Dedifferentiated amniotic fluid mesenchymal stem cell (primary cell): ENCODE results near the gene PKNOX2.

Source experiments
- DNase-seq: peaks from one replicate; pipeline ENCODE4 v3.0.0-alpha.2; 2016; ENCODE audit errors: extremely low spot score

Gene PKNOX2

DNA sequence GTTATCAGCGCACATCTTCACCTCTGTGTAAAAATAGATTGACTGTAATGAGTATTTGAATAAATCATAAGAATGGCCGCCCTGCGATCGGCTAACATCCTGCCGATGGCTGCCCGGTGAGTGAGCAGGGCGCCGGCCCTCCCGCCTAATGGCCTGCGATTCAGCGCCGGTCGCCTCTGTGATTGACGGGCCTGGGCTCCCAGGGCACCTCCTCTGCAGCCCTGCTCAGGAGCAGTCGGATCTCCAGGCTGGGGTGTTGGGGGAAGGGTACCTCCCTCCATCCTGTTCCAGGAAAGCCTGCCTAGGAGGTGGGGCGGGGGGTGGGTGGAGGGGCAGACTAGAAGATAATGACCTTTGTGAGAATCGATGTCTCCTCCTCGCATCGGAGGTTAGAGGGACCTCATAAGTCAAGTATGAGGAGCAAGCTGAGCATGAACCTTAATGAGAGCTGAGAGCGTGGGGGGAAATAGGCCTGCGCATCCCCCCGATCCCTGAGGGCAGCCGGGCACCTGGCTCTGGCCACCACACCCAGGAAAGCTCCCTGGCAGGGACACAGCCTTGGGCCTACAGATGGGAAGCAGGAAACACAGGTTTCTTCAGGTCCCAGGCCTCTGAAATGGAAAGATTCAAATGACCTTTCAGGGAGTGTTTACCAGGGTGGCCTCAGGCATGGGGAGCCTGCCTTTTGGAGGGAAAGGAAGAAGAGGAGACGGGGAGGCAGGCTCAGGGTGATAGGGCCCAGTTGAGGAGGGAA is 71.7 kb downstream of the PKNOX2 start:
- DNase-seq = no peak

GRCh38 chr11:125239585-125240560 is 75.3 kb downstream of the PKNOX2 start:
- no peak for DNase-seq

DNA sequence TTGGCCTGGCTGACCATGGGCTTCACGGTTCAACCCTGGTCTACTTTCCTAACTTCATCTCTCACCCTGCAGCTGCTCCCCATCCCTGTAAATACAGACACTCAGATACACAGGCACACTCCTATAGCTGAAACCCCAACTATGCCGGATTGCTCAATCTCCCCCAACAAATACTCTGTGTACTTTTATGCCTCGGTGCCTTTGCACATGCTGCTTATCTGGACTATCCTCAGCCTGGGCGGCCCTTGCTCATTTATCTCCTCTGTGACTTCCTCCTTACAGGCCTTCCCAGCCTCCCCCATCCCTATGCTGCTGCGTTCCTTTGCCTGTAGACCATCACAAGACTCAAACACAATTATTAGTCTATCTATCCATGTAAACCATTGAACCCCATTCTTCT is 76.6 kb downstream of the PKNOX2 start:
- no peak for DNase-seq

GRCh38 chr11:125242141-125242775 is 77.7 kb downstream of the PKNOX2 start:
- no peak for DNase-seq

DNA sequence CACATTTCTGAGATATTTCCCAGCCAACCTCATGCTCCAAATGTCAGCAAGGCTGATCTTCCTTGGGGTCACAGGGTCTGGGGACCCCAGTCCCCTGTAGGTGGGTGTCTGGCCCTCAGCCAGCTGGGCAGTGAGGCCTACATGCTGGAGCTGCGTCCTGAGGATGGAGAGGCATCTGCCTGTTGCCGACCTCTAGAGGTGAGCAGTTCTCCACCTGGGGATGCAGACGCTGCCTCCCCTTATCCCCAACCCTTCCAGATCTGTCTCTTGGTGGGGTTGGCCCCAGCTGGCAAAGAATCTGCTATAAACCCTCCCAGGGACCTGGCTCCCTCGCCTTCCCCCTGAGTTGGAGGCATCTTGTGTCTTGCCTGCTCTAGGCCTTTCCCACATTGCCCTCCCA is 79.6 kb downstream of the PKNOX2 start:
- no peak for DNase-seq

- no peak for DNase-seq
Observed at GRCh38 chr11:125245299-125245698, 80.7 kb downstream of the PKNOX2 start.

- DNase-seq = no peak
Observed at GRCh38 chr11:125247431-125247830, 82.9 kb downstream of the PKNOX2 start.

- no peak for DNase-seq
Observed at GRCh38 chr11:125250318-125251213, 86.0 kb downstream of the PKNOX2 start.

GRCh38 chr11:125251214-125251545 is 86.6 kb downstream of the PKNOX2 start:
- no peak for DNase-seq

DNA sequence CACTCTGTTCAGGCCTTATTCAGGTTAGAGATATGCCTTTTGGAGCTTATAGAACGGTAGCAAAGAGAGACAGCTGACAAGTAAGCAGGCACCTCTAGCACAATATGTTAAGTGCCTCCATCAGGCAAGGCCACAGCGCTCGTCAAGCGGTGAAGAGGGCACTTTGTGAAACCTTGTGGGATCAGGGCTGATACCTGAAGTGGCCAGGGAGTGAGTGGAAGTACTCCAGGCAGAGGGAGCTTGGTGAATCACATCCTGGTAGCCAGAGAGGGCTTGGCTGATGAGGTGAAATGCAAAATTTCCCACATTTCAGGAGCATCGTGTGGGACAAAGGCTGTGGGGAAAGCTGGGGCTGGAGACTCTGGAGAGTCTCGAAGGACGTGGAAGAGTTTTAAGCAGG is 87.4 kb downstream of the PKNOX2 start:
- no peak for DNase-seq

- DNase-seq = no peak
Observed at GRCh38 chr11:125253289-125253688, 88.7 kb downstream of the PKNOX2 start.

DNA sequence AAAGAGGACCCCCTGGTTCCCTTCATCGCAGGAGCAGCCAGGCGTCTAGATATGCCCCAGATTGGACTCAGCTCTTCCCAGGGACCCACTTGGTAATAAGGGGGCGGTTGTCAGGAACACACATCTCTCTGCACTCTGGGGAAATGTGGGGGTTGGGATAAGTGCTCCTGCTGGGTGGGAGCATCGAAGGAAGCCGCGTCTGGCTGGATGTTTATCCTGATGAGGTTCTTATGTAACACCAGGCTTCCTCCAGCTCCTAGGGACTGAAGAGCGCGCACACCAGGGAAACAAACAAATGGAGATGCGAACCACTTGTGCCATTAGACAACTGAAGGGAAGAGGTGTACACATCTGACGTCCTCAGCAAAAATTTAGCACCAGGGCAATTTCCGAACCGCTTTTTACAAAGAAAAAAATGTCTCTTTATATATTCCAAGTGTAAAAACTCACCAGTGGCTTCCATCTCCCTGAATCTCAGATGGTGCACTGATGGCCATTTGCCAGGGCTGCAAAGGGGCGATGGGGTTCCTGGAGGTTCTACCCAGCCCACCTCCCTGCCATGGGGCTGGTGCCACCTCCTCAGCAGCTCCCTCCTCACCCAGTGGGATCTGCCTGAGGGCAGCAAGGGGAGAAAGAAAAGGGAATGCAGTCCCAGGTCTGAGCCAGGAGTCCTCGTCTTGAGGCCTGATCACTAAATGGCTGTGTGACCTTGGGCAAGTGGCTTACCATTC is 89.4 kb downstream of the PKNOX2 start:
- no peak for DNase-seq

DNA sequence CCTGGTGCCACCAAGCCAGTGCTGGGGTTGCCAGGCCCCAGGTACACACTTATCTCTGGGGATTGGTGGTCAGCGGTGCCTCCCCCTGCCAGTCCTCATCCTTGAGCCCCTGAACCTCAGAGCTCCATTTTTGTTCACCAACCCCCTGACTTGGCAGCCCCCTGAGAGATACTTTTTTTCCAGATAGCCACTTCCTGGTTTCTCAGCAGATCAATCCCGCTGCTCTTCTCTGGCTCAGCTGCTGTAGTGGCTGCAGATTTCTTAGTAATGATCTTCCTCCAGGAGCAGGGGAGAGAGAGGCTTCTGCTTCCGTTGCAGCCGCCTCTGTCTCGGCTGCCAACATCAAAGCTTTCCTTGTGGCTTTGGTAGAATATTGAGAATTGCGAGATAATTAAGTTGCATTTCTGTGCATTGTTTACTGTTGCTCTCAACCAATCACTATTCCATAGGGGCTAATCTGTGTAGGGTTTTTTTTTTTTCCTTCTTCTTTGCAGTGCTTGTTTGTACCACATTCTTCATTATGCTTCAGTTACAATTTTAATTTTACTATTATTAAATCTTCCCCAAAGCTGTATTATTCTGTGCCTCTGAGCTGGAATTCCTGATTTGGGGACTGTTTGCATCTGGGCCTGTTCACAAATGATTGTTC is 92.1 kb downstream of the PKNOX2 start:
- no peak for DNase-seq

- no peak for DNase-seq
Observed at GRCh38 chr11:125257190-125257579, 92.6 kb downstream of the PKNOX2 start.

GRCh38 chr11:125257751-125258150 is 93.2 kb downstream of the PKNOX2 start:
- DNase-seq = no peak

- no peak for DNase-seq
Observed at GRCh38 chr11:125258291-125259032, 93.9 kb downstream of the PKNOX2 start.

GRCh38 chr11:125261588-125261987 is 97.0 kb downstream of the PKNOX2 start:
- DNase-seq = no peak

DNA sequence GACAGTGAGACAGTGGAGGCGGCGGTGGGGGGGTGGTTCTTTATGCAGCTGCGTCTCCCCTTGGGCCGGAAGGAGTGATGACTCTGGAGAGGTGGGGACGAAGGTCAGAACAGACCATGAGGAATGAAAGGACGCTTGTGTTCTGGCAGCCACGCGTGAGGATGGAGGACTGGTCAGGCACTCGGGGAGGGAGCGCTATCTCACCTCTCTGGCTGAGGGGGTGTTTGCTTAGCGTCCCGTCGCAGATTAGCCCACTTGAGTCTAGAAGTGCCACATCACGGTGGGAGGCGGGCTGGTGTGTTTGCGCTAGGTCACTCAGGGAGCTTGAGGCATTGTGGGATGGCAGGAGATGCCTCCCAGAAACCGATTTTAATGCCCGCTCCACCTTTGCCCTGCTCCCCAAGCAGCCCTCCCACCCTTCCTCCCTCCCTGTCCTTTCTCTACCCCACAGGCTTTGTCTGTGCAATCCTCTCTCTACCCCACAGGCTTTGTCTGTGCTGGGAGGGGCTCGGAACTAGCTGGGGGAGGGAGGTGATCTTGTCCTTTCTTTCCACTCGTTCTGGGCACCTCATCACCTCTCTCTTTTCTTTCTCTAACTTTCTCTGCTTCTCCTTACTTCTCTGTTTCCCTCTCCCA is 97.8 kb downstream of the PKNOX2 start:
- DNase-seq = no peak

GRCh38 chr11:125262830-125263218 is 98.3 kb downstream of the PKNOX2 start:
- DNase-seq = no peak
